ENCODE data around the gene MTUS2.

MTUS2 gene

DNA sequence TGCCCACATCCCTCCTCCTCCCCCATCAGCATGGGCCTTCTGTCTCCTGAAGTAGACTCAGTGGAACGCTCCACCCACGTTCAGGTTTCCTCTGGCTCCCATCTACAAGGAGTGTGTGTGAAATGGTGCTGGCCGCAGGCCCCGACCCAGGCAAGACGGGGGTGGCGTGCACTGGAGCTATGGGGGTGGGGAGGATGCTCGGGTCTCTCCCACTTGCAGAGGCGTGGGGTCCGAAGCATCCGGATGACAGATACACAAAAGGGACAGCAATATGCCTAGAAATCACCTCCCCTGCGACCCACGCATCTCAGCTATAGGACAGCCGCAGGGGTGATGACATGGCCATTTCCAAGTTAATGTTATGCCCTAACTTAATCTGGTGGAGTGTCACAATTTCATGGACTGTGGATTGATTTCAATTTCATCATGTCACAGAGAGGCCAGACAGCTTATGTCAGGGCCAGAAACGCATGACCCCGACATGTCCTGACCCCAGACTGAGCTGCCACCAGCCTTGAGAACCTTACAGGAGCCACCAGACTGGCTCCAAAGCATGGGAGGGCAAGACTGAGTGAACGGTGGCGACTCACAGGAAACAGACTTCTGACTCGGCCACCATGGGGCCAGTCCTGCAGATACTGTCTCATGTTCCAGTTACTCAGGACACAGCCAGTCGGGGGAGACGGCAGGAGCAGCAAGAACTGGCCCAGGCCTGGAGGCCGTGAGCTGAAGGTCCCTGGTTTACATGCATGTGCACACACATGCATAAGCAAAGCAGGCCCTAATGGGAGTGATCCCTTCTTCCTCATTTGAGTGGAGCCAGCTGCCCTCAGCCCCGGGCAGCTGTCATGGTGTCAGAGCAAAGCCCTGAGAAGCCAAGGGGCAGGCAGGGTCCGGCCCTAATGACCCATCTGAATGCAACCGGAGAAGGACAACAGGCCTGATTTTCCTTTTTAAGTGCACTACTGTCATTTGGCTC, 693.2 kb downstream of the MTUS2 start:
- DNase-seq = no peak

GRCh38 chr13:29513981-29514719, 694.0 kb downstream of the MTUS2 start:
- DNase-seq = no peak

DNA sequence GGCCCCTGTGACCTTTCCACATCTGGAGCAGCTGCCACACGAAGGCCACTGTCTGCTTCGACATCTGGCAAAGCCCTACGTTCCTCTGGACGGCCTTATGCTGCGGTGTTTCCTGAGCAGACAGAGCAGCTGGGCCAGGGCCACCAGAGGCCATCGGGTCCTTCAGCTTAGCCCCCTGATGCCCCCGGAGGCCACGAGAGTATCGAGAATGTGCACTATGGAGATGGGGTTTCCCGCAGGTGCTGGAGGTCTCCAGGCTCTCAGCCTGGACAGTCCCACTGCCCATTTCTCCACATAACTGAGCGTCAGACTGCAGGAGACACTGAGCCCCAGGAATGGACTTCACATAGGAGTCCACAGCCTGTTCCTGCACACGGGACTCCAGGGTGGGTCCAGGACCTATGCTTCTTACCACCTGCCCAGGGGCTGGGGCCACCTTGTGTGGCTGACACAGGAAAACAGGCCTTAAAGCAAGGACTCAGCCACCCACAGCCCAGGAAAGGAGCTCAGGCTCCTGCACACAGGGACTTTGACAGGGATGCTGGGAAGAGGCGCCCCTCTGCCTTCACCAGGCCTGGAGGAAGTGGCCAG, 694.7 kb downstream of the MTUS2 start:
- DNase-seq = no peak

- DNase-seq = no peak
These were observed 695.2 kb downstream of the MTUS2 start for GRCh38 chr13:29515372-29515771.

- DNase-seq = no peak
These were observed 695.9 kb downstream of the MTUS2 start for GRCh38 chr13:29516012-29516411.

- DNase-seq = no peak
These were observed 696.7 kb downstream of the MTUS2 start for GRCh38 chr13:29516880-29517279.

GRCh38 chr13:29519921-29520320, 699.8 kb downstream of the MTUS2 start:
- no peak for DNase-seq

DNA sequence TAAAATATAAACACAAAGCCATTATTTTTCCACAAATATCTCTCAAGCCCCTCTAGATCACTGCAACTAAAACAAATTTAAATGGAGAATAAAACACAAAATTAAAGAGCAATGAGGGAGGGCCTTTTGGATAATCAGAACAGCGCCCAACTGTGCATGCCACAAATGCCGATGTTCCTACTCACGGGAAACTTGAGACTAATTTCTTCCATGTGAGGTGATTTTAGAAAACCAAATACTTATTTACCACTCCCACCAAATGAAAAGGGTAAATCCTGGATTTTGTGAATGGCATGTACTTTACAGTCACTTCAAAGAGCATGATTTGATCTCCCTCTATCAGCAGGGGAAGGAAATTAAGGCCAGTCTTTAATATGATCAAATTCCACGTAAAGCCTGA, 700.5 kb downstream of the MTUS2 start:
- no peak for DNase-seq

DNA sequence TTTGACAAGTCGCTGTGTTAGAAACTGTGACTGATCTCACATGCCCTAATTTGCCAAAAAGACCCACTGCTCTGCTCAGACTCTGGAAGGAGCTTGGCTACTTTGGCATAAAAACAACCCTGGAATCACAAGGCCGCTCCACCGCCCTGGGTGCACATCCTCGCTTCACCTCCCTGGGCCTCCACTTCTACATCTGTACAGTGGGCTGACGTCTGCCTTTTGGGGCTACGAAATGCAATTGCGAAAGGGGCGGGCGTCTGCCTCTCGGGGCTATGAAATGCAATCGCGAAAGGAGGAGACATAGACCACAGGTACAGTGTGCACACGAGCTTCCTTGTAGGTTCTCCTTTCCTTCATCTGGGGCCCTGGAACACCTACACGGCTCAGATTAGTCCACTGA, 701.2 kb downstream of the MTUS2 start:
- no peak for DNase-seq

DNA sequence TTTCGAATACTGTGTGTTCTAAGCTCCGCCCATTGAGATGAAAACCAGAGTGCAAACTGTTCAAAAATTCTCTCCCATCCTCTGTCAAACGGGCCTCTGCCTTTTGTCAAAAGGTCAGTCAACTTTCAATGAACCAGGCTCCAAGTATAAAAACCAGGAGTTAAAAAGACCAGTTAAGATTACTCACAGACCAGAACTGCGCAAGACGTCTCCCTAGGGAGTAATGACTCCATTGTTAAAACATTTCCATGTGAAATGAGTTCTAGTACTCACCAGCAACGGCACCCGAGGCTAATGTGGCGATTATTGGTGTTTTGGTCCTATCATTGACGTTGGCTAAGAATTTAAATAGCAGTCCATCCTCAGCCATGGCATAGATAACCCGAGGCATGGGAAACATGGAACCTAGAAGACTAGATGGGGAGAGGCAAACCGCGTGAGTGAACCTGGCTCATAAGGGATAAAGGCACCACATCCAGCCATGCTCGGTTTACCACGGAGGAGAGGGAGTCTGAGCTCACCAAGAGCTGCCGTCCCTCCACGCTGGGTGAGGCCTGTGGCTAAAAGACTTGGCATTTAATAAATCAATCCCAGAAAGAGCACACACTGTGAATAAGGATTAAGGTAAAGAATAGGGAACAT, 702.0 kb downstream of the MTUS2 start:
- DNase-seq = no peak

DNA sequence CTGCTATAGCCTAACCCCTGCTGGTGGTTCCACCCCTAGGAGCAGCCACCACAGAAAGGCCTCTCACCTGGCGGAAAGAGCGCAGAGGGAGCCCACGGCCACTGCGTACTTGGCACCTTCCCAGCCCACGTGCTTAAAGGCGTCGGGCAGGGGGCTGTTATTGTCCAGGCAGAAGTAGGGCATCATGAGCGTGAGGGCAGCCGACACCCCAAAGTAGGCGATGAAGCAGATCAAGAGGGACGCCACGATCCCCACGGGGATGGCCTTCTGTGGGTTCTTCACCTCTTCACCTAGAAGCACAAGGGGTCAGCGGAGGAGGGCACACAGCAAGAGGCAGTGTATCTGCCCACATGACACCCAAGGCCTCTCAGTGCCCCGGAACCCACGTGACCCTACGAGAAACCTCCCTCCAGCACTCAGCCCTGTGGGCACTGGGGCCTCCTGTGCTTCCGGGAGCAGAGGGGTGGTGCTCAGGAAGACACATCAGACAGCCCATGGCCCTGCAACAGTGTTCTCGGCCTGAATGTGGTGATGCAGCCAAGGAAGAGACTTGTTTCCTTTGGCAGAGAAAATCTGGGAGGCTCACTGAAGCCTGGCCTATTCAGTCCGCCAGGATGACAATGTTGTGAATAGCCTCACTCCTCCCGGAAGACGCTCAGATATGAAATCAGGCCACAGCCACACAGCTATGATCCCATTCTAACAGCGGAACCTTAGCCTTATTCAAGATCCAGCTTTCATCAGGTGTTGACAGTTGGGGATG, 703.2 kb downstream of the MTUS2 start:
- no peak for DNase-seq

GRCh38 chr13:29524176-29524575, 704.0 kb downstream of the MTUS2 start:
- no peak for DNase-seq

DNA sequence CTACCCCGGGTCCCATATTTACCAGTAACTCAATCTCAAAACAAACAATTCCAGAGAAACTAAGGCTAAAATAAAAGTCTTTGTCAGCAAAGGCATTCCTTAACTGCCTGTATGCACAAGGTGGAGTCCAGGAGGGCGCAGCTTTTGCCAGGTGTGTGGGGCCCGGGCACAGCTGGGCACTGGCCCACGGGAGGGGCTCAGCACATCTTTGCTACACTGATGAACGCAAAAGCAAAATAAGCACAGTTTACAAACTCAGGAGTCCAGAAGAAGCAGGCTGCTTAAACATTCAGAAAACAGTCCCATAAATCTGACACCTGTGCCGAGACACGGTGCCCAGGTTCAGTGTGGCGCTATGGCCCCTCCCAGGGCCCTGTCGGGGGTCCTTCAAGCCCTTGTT, 704.5 kb downstream of the MTUS2 start:
- no peak for DNase-seq

DNA sequence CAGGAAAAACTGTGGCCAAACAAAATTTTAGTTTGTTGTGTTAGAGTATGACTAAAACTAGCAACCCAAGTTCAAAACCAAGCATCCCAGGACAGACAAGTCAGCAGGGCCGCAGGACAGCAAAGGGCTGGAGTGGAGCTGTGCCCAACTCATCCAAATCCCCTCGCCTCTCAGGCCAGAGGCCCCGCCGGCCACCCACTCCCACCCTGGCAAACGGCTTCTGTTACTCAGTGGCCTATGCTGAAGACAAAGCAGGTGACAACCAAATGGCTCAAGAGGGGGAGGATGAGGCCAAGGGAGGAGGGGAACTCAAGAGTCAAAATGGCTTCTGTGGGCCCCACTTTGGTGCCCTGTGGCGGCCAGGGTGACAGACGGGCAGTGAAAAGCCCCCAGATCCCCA, 705.6 kb downstream of the MTUS2 start:
- DNase-seq = no peak

- DNase-seq = no peak
These were observed 706.6 kb downstream of the MTUS2 start for GRCh38 chr13:29526741-29527140.

- DNase-seq = no peak
These were observed 707.4 kb downstream of the MTUS2 start for GRCh38 chr13:29527511-29527910.

GRCh38 chr13:29527916-29528315, 707.8 kb downstream of the MTUS2 start:
- DNase-seq = no peak

DNA sequence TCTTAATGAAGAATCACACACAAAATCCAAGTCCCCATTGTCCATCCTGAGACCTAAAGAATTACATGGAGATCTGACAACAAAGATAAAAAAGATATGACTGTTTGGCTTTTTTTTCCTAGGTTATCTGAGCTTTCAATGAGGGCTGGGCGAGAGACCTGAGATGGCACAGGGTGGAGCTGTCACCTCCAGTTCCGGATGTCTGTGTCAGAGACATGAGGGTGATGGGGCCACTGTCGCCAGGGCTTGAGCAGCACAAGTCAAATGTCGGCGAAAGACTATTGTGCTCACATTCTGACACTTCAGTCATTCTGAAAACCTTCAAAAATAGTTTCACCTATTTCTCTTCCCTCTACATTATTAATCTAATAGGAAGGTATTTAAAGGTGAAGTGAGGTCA, 709.6 kb downstream of the MTUS2 start:
- no peak for DNase-seq

GRCh38 chr13:29530901-29531300, 710.8 kb downstream of the MTUS2 start:
- no peak for DNase-seq

DNA sequence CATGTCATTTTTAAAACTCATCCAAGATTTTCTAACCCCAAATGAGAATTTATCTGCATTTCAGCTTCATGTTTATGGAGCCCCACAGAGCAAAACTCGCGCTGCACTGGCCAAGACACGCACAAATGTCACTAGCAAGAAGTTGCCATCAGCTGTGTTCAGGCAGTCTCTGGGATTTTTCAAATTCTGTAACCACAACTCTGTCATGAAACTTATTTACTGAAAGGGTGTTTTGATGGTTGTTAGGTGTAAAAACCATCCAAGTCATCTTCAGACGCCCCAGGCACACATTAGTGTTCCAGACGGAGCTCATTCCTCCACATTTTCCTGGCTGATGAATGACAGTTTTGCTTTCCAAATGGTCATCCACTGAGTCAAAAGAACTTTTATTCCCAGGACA, 712.0 kb downstream of the MTUS2 start:
- DNase-seq = no peak

GRCh38 chr13:29532821-29533220, 712.7 kb downstream of the MTUS2 start:
- DNase-seq = no peak

- DNase-seq = no peak
These were observed 713.9 kb downstream of the MTUS2 start for GRCh38 chr13:29534083-29534482.
